ENCODE measurements around the gene FRYL. TPM values are rescaled to one million over a fixed set of nuclear protein-coding genes. Genes with fewer than 3 reads are reported as not detected.
"Not testable (repeated sequence)": the region's sequence is repeated elsewhere in the genome, so short reads cannot be mapped to it uniquely, and the experiment has no call there.

FRYL gene
- total RNA-seq, 1 donor, result 44.0 TPM

GRCh38 chr4:48761286-48761685 lies 18.8 kb downstream of the FRYL start:
- no peak for DNase-seq (ENCODE audit: low read depth)
- no peak for TF ChIP-seq CTCF (IDR thresholded peaks at IDR 0.05; ENCODE audit: insufficient read depth, low read depth, low read length)
- H3K4me3 ChIP-seq (ENCODE audit: low read depth, low read length), result no peak overlapping the region

- H3K4me3 ChIP-seq (ENCODE audit: low read depth, low read length); DNase-seq (ENCODE audit: low read depth): not testable (repeated sequence)
Measured at GRCh38 chr4:48758703-48759102, 21.4 kb downstream of the FRYL start.

- no peak for DNase-seq (ENCODE audit: low read depth)
- TF ChIP-seq CTCF (IDR thresholded peaks at IDR 0.05; ENCODE audit: insufficient read depth, low read depth, low read length), result no peak
- no peak overlapping the region for H3K4me3 ChIP-seq (ENCODE audit: low read depth, low read length)
Measured at GRCh38 chr4:48756689-48757220, 23.3 kb downstream of the FRYL start.

GRCh38 chr4:48755281-48755680 lies 24.8 kb downstream of the FRYL start:
- no peak for TF ChIP-seq CTCF (IDR thresholded peaks at IDR 0.05; ENCODE audit: insufficient read depth, low read depth, low read length)
- no peak for DNase-seq (ENCODE audit: low read depth)

GRCh38 chr4:48753159-48753558 lies 26.9 kb downstream of the FRYL start:
- no peak overlapping the region for H3K4me3 ChIP-seq (ENCODE audit: low read depth, low read length)
- no peak for DNase-seq (ENCODE audit: low read depth)
- no peak for TF ChIP-seq CTCF (IDR thresholded peaks at IDR 0.05; ENCODE audit: insufficient read depth, low read depth, low read length)

More at GRCh38 chr4:48755281-48755680, 24.8 kb downstream of the FRYL start:
- no peak overlapping the region for H3K4me3 ChIP-seq (ENCODE audit: low read depth, low read length)

- H3K4me3 ChIP-seq (ENCODE audit: low read depth, low read length), result no peak overlapping the region
- TF ChIP-seq CTCF (IDR thresholded peaks at IDR 0.05; ENCODE audit: insufficient read depth, low read depth, low read length), result no peak
- no peak for DNase-seq (ENCODE audit: low read depth)
Measured at GRCh38 chr4:48752726-48753125, 27.4 kb downstream of the FRYL start.

- no peak overlapping the region for H3K4me3 ChIP-seq (ENCODE audit: low read depth, low read length)
- no peak for TF ChIP-seq CTCF (IDR thresholded peaks at IDR 0.05; ENCODE audit: insufficient read depth, low read depth, low read length)
Measured at GRCh38 chr4:48752246-48752645, 27.8 kb downstream of the FRYL start.

More at GRCh38 chr4:48752246-48752645, 27.8 kb downstream of the FRYL start:
- no peak for DNase-seq (ENCODE audit: low read depth)
